SK-N-SH treated with all-trans-retinoic acid at 6 μM for 48 hours (cell line): ENCODE results near the gene LAMA2.

Experiments used
- ATAC-seq: fragments of 200-7000 bp; cut with Tn5 transposase; 3 replicates; pipeline ENCODE4 v1.9.1; 2020; ENCODE audit warnings: mild to moderate bottlenecking, moderate library complexity
- ARNTL ChIP-seq: fragments of 450-650 bp; formaldehyde crosslinking; IDR thresholded peaks from 2 replicates; pipeline ENCODE4 v1.5.0; 2020; ENCODE audit warnings: low read depth, mild to moderate bottlenecking, moderate library complexity, borderline replicate concordance
- CREB5 ChIP-seq: fragments of 250-450 bp; sonication (Bioruptor Pico); IDR thresholded peaks from 2 replicates; pipeline ENCODE4 v1.5.1; 2020; ENCODE audit warnings: low read depth, mild to moderate bottlenecking, moderate library complexity
- CSDC2 ChIP-seq: fragments of 250-450 bp; sonication (Bioruptor Pico); IDR thresholded peaks from 2 replicates; pipeline ENCODE4 v1.5.0; 2020; ENCODE audit warnings: mild to moderate bottlenecking, moderate library complexity
- CSRNP3 ChIP-seq: fragments of 250-450 bp; sonication (Bioruptor Pico); IDR thresholded peaks from 2 replicates; pipeline ENCODE4 v1.5.1; 2021; ENCODE audit warnings: mild to moderate bottlenecking, moderate library complexity
- ESRRG ChIP-seq: fragments of 250-450 bp; sonication (Bioruptor Pico); IDR thresholded peaks from 2 replicates; pipeline ENCODE4 v1.6.1; 2021; ENCODE audit warnings: mild to moderate bottlenecking
- GLIS3 ChIP-seq: fragments of 250-450 bp; sonication (Bioruptor Pico); IDR thresholded peaks from 2 replicates; pipeline ENCODE4 v1.5.0; 2020; ENCODE audit warnings: mild to moderate bottlenecking, moderate library complexity
- ISL1 ChIP-seq: fragments of 250-450 bp; sonication (Bioruptor Pico); IDR thresholded peaks from 2 replicates; pipeline ENCODE4 v2.1.2; 2022; ENCODE audit warnings: mild to moderate bottlenecking, moderate library complexity
- OSR1 ChIP-seq: fragments of 250-450 bp; sonication (Bioruptor Pico); IDR thresholded peaks from 2 replicates; pipeline ENCODE4 v1.8.0; 2022; ENCODE audit warnings: moderate library complexity, mild to moderate bottlenecking, inconsistent platforms
- PPARA ChIP-seq: fragments of 250-450 bp; sonication (Bioruptor Pico); IDR thresholded peaks from 2 replicates; pipeline ENCODE4 v1.5.0; 2020; ENCODE audit warnings: mild to moderate bottlenecking, borderline replicate concordance
- RARB ChIP-seq: fragments of 250-450 bp; sonication (Bioruptor Pico); IDR thresholded peaks from 2 replicates; pipeline ENCODE4 v1.8.0; 2021; ENCODE audit warnings: mild to moderate bottlenecking, moderate library complexity
- SNAI2 ChIP-seq: fragments of 250-450 bp; sonication (Bioruptor Pico); IDR thresholded peaks from 2 replicates; pipeline ENCODE4 v1.5.0; 2020; ENCODE audit warnings: mild to moderate bottlenecking, moderate library complexity
- TCF4 ChIP-seq: fragments of 250-450 bp; sonication (Bioruptor Pico); IDR thresholded peaks from 2 replicates; pipeline ENCODE4 v1.8.0; 2021; ENCODE audit warnings: mild to moderate bottlenecking, moderate library complexity, borderline replicate concordance
- TOX ChIP-seq: fragments of 250-450 bp; sonication (Bioruptor Pico); IDR thresholded peaks from 2 replicates; pipeline ENCODE4 v1.8.0; 2021; ENCODE audit warnings: mild to moderate bottlenecking, moderate library complexity, borderline replicate concordance
- ZC3H10 ChIP-seq: fragments of 250-450 bp; sonication (Bioruptor Pico); IDR thresholded peaks from 2 replicates; pipeline ENCODE4 v1.5.1; 2021; ENCODE audit warnings: mild to moderate bottlenecking, moderate library complexity
- ZFP3 ChIP-seq: fragments of 250-450 bp; sonication (Bioruptor Pico); IDR thresholded peaks from 2 replicates; pipeline ENCODE4 v1.5.0; 2020; ENCODE audit warnings: mild to moderate bottlenecking, moderate library complexity
- ZFP30 ChIP-seq: fragments of 450-650 bp; formaldehyde crosslinking; IDR thresholded peaks from 2 replicates; pipeline ENCODE4 v1.5.0; 2022; ENCODE audit warnings: mild to moderate bottlenecking, moderate library complexity
- ZNF565 ChIP-seq: fragments of 450-650 bp; formaldehyde crosslinking; conservative IDR thresholded peaks from 2 replicates; pipeline ENCODE4 v1.5.0; 2020; ENCODE audit warnings: low read depth, mild to moderate bottlenecking, moderate library complexity
- ZNF70 ChIP-seq: fragments of 450-650 bp; formaldehyde crosslinking; IDR thresholded peaks from 2 replicates; pipeline ENCODE4 v1.5.0; 2020; ENCODE audit warnings: mild to moderate bottlenecking, moderate library complexity
- ZNF8 ChIP-seq: fragments of 450-650 bp; formaldehyde crosslinking; IDR thresholded peaks from 2 replicates; pipeline ENCODE4 v1.5.0; 2020; ENCODE audit warnings: mild to moderate bottlenecking, moderate library complexity
- TF ChIP-seq, protein P1 (sequence below): fragments of 250-450 bp; sonication (Bioruptor Pico); IDR thresholded peaks from 2 replicates; pipeline ENCODE4 v1.8.0; 2020; ENCODE audit warnings: mild to moderate bottlenecking, moderate library complexity, borderline replicate concordance
- TF ChIP-seq, protein P2 (sequence below): fragments of 250-450 bp; sonication (Bioruptor Pico); IDR thresholded peaks from 2 replicates; pipeline ENCODE4 v1.5.0; 2020; ENCODE audit warnings: mild to moderate bottlenecking, moderate library complexity

The LAMA2 gene

GRCh38 chr6:129030215-129030614, 147.3 kb downstream of the LAMA2 start:
- no peak for TF ChIP-seq TCF4 (CRISPR knock-in tag)
- TF ChIP-seq PPARA, result no peak
- no peak for TF ChIP-seq ZNF565 (CRISPR knock-in tag)
- TF ChIP-seq RARB (CRISPR knock-in tag), result no peak
- TF ChIP-seq TOX (CRISPR knock-in tag), result no peak
- TF ChIP-seq CSRNP3 (CRISPR knock-in tag), result no peak
- no peak for TF ChIP-seq ZFP30 (CRISPR knock-in tag)
- TF ChIP-seq ESRRG (CRISPR knock-in tag), result no peak
- TF ChIP-seq, protein P1, sequence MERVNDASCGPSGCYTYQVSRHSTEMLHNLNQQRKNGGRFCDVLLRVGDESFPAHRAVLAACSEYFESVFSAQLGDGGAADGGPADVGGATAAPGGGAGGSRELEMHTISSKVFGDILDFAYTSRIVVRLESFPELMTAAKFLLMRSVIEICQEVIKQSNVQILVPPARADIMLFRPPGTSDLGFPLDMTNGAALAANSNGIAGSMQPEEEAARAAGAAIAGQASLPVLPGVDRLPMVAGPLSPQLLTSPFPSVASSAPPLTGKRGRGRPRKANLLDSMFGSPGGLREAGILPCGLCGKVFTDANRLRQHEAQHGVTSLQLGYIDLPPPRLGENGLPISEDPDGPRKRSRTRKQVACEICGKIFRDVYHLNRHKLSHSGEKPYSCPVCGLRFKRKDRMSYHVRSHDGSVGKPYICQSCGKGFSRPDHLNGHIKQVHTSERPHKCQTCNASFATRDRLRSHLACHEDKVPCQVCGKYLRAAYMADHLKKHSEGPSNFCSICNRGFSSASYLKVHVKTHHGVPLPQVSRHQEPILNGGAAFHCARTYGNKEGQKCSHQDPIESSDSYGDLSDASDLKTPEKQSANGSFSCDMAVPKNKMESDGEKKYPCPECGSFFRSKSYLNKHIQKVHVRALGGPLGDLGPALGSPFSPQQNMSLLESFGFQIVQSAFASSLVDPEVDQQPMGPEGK (CRISPR knock-in tag), result no peak
- TF ChIP-seq SNAI2 (CRISPR knock-in tag), result no peak
- no peak for TF ChIP-seq ZNF70 (CRISPR knock-in tag)

GRCh38 chr6:129031051-129031599, 148.2 kb downstream of the LAMA2 start:
- TF ChIP-seq TCF4 (CRISPR knock-in tag), result no peak
- TF ChIP-seq PPARA, result no peak
- TF ChIP-seq, protein P2, sequence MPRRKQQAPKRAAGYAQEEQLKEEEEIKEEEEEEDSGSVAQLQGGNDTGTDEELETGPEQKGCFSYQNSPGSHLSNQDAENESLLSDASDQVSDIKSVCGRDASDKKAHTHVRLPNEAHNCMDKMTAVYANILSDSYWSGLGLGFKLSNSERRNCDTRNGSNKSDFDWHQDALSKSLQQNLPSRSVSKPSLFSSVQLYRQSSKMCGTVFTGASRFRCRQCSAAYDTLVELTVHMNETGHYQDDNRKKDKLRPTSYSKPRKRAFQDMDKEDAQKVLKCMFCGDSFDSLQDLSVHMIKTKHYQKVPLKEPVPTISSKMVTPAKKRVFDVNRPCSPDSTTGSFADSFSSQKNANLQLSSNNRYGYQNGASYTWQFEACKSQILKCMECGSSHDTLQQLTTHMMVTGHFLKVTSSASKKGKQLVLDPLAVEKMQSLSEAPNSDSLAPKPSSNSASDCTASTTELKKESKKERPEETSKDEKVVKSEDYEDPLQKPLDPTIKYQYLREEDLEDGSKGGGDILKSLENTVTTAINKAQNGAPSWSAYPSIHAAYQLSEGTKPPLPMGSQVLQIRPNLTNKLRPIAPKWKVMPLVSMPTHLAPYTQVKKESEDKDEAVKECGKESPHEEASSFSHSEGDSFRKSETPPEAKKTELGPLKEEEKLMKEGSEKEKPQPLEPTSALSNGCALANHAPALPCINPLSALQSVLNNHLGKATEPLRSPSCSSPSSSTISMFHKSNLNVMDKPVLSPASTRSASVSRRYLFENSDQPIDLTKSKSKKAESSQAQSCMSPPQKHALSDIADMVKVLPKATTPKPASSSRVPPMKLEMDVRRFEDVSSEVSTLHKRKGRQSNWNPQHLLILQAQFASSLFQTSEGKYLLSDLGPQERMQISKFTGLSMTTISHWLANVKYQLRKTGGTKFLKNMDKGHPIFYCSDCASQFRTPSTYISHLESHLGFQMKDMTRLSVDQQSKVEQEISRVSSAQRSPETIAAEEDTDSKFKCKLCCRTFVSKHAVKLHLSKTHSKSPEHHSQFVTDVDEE (CRISPR knock-in tag), result no peak
- no peak for TF ChIP-seq OSR1 (CRISPR knock-in tag)
- no peak for TF ChIP-seq ISL1 (CRISPR knock-in tag)
- TF ChIP-seq GLIS3, result no peak
- TF ChIP-seq CSDC2 (CRISPR knock-in tag), result no peak
- TF ChIP-seq, protein P1 (CRISPR knock-in tag), result no peak
- no peak for TF ChIP-seq ZFP30 (CRISPR knock-in tag)
- TF ChIP-seq CREB5 (CRISPR knock-in tag), result no peak
- no peak for TF ChIP-seq TOX (CRISPR knock-in tag)
- no peak for TF ChIP-seq ZNF70 (CRISPR knock-in tag)
- TF ChIP-seq ZNF8, result no peak
- TF ChIP-seq SNAI2 (CRISPR knock-in tag), result no peak
- ATAC-seq, result no peak

More at GRCh38 chr6:129030215-129030614, 147.3 kb downstream of the LAMA2 start:
- ATAC-seq, result no peak

DNA sequence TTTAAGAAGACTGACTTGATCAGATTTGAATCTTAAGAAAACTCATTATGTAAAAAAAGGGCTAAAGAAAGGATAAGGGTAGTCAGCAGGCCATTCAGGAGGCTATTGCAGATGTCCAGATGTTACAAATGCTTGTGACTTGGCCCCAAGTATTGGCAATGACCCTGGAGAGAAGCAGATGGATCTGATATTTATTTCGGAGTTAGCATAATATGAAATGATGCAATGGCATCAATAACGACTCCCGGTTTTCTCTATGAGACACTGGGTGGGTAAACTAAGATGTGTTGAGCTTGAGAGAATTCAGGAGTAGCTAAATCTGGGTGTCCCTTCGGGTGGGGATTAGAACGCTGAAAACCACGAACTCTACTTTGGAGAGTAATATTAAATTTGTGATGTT, 149.7 kb downstream of the LAMA2 start:
- no peak for ATAC-seq
- TF ChIP-seq ARNTL (CRISPR knock-in tag) (no peak), ZFP3 (no peak), CSDC2 (CRISPR knock-in tag) (no peak), ZC3H10 (CRISPR knock-in tag) (no peak)
